ENCODE data around the gene FCRLA. TPM values are rescaled to one million over a fixed set of nuclear protein-coding genes. Genes with fewer than 3 reads are reported as not detected.

Gene FCRLA
- polyA plus RNA-seq, 1 of the 3 experiments (the other 2 are of a cell fraction): 0.13 TPM

GRCh38 chr1:161749509-161750407 is 42.7 kb downstream of the FCRLA start, which contains the start of gene DUSP12 (continued):
- TF ChIP-seq JUND (IDR thresholded peaks at IDR 0.05): no peak
- peak; percentile 85 for TF ChIP-seq TAF1 (IDR thresholded peaks at IDR 0.05; ENCODE audit: borderline replicate concordance, low read depth, low read length)
- TF ChIP-seq USF1 (IDR thresholded peaks at IDR 0.05; ENCODE audit: borderline replicate concordance, low read depth): no peak
- TF ChIP-seq CTCF (IDR thresholded peaks at IDR 0.05): peak; percentile 19
- no peak for TF ChIP-seq USF2 (IDR thresholded peaks at IDR 0.05; ENCODE audit: borderline replicate concordance, low read depth, low read length)
- TF ChIP-seq RXRA (IDR thresholded peaks at IDR 0.05; ENCODE audit: borderline replicate concordance, low read depth): no peak
- no peak for TF ChIP-seq RAD21 (IDR thresholded peaks at IDR 0.05; ENCODE audit: low read length)
- TF ChIP-seq CHD2 (IDR thresholded peaks at IDR 0.05; ENCODE audit: low read length, partially characterized antibody): peak; percentile 32

GRCh38 chr1:161763522-161764098 is 56.6 kb downstream of the FCRLA start:
- Histone ChIP-seq H4K20me1 (ENCODE audit: insufficient read depth) (no peaks in the 10 kb centered on the region), H2AFZ (ENCODE audit: low read depth) (no peak overlapping the region), H3K4me2 (no peak overlapping the region), H3F3A (replicated peaks; ENCODE audit: insufficient read depth) (peaks cover 21% of the 10 kb centered on the region), H3K9me2 (no peaks in the 10 kb centered on the region), H3K4me1 (ENCODE audit: control insufficient read depth in 1 of 2, insufficient read depth in 2 of 2, low read depth in 1 of 2, low read length in 1 of 2) (peaks cover 4 to 5% of the 10 kb centered on the region in 2 experiments; a peak in 3 of 4 replicates), H3K36me3 (replicated peaks in 1 of 2; ENCODE audit: control insufficient read depth in 1 of 2, insufficient read depth in 2 of 2, low read length in 1 of 2) (peaks cover 0 to 2% of the 10 kb centered on the region in 2 experiments), H3K27ac (ENCODE audit: low read depth in 2 of 2, low read length in 1 of 2) (no peak overlapping the region), H3K9ac (no peak overlapping the region), H3K27me3 (ENCODE audit: insufficient read depth) (no peaks in the 10 kb centered on the region), H3K4me3 (ENCODE audit: low read depth in 2 of 2, low read length in 1 of 2) (no peak overlapping the region), H3K79me2 (ENCODE audit: insufficient read depth) (peaks cover 28% of the 10 kb centered on the region), H3K9me3 (no peaks in the 10 kb centered on the region)
- TF ChIP-seq IRF3 (IDR thresholded peaks at IDR 0.05; ENCODE audit: low read depth, low read length) (no peak), RFX5 (IDR thresholded peaks at IDR 0.05; ENCODE audit: low read length) (no peak), RAD21 (IDR thresholded peaks at IDR 0.05; ENCODE audit: low read length) (peak; percentile 22), CTCF (IDR thresholded peaks at IDR 0.05) (peak; percentile 65), USF2 (IDR thresholded peaks at IDR 0.05; ENCODE audit: borderline replicate concordance, low read depth, low read length) (no peak), SMC3 (IDR thresholded peaks at IDR 0.05; ENCODE audit: low read depth, low read length) (peak; percentile 21; the same call in 1 of the 2 replicates)
- WGBS (ENCODE audit: low lambda C conversion rate): 80% methylated on average over 7 of the region's 7 CpGs
- CTCF ChIA-PET: interaction anchor here (0.7 to 2.3 kb wide), 7 partner anchors 10 to 273 kb away, joined by 3 to 11 read pairs (median 4); partner anchors contain the start of genes DUSP12 and OLFML2B
- POLR2A ChIA-PET: no interaction called here
- peak; percentile 20 for DNase-seq

All from SK-N-SH (cell line).